ENCODE data around the gene VEGFA.

DNA sequence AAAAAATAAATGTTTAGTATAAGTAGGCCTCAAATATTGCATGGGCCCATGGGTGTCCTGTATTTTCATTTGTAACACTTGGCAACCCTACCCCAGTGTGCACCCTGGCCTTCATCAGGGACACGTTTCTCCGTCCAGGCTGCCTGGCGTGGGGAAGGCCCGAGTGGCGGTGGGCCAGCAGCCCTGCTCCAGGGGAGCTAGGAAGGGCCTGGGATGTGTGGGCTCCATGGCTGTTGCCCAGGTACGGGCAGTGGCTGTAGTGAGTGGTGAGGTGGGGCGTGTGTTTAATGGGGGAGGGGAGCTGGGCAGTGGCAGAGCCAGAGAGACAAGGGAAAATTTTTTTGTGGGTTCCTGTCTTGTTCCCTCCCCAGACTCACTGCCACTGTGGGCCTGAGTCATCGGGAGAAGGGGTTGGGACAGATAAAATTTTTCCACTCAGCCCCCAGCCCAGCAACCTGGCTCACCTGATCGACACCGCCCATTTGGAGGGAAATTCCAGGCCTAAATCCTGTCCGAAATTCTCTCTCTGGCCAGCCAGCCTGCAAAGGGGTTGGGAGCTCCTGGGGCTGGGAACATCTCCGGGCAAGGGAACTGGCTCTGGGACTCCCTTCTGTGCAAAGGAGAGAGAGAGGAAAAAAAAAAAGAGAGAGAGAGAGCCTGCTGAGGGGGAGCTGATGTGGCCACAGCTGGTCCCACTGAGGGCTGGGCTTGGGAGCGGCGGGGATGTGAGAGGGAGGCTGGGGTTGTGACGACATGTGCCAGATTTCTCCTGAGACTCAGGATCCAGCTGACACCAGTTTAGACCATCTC lies 32.5 kb upstream of the VEGFA start:
- TF ChIP-seq, protein P1, sequence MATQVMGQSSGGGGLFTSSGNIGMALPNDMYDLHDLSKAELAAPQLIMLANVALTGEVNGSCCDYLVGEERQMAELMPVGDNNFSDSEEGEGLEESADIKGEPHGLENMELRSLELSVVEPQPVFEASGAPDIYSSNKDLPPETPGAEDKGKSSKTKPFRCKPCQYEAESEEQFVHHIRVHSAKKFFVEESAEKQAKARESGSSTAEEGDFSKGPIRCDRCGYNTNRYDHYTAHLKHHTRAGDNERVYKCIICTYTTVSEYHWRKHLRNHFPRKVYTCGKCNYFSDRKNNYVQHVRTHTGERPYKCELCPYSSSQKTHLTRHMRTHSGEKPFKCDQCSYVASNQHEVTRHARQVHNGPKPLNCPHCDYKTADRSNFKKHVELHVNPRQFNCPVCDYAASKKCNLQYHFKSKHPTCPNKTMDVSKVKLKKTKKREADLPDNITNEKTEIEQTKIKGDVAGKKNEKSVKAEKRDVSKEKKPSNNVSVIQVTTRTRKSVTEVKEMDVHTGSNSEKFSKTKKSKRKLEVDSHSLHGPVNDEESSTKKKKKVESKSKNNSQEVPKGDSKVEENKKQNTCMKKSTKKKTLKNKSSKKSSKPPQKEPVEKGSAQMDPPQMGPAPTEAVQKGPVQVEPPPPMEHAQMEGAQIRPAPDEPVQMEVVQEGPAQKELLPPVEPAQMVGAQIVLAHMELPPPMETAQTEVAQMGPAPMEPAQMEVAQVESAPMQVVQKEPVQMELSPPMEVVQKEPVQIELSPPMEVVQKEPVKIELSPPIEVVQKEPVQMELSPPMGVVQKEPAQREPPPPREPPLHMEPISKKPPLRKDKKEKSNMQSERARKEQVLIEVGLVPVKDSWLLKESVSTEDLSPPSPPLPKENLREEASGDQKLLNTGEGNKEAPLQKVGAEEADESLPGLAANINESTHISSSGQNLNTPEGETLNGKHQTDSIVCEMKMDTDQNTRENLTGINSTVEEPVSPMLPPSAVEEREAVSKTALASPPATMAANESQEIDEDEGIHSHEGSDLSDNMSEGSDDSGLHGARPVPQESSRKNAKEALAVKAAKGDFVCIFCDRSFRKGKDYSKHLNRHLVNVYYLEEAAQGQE (IDR thresholded peaks at IDR 0.05; ENCODE audit: insufficient read depth in 1 of 2, low read depth in 2 of 2, low read length in 2 of 2), result no peak
- no peak for TF ChIP-seq SIN3A (IDR thresholded peaks at IDR 0.05; ENCODE audit: borderline replicate concordance, insufficient read depth, low read length)
- no peak for TF ChIP-seq TAF1 (IDR thresholded peaks at IDR 0.05; ENCODE audit: borderline replicate concordance, insufficient read depth, low read length)
- TF ChIP-seq POLR2AphosphoS5 (IDR thresholded peaks at IDR 0.05; ENCODE audit: low read depth, low read length), result no peak

Data from PFSK-1 (cell line).